Neural cell (in vitro differentiated cells): ENCODE data around the gene PAEP. TPM values are rescaled to one million over a fixed set of nuclear protein-coding genes. Genes with fewer than 3 reads are reported as not detected.

Experiments used
- H2AFZ ChIP-seq: fragments of 200-600, 300-800 bp; sonication (generic), shearing (Covaris generic); 2 replicates; pipeline ENCODE4 v1.6.0; 2014; ENCODE audit warnings: low read depth, mild to moderate bottlenecking, antibody characterized with exemption, low read length, moderate library complexity
- H3F3A ChIP-seq: fragments of 200-600 bp; shearing (Covaris generic); 2 replicates; pipeline ENCODE4 v1.6.1; 2016; ENCODE audit warnings: mild to moderate bottlenecking, moderate library complexity, mixed read lengths, antibody characterized with exemption, low read length; ENCODE audit not compliant: insufficient read depth, poor library complexity, severe bottlenecking
- H3K27ac ChIP-seq: fragments of 200-600, 300-800 bp; sonication (generic), shearing (Covaris generic); 2 replicates; pipeline ENCODE4 v1.5.1; 2014; ENCODE audit warnings: mild to moderate bottlenecking, low read length, moderate library complexity
- H3K27me3 ChIP-seq: fragments of 300-800, 200-600 bp; sonication (generic), shearing (Covaris generic); 2 replicates; pipeline ENCODE4 v1.6.0; 2014; ENCODE audit warnings: mild to moderate bottlenecking, low read depth, low read length, moderate library complexity; ENCODE audit not compliant: insufficient read depth
- H3K36me3 ChIP-seq: fragments of 300-800, 200-600 bp; sonication (generic), shearing (Covaris generic); 2 replicates; pipeline ENCODE4 v1.5.1; 2014; ENCODE audit warnings: mild to moderate bottlenecking, antibody characterized with exemption, low read length, moderate library complexity; ENCODE audit not compliant: insufficient read depth
- H3K4me2 ChIP-seq: fragments of 300-800, 200-600 bp; sonication (generic), shearing (Covaris generic); 2 replicates; pipeline ENCODE4 v1.6.0; 2014; ENCODE audit warnings: mild to moderate bottlenecking, low read length
- H3K4me3 ChIP-seq: fragments of 300-800, 200-600 bp; sonication (generic), shearing (Covaris generic); 2 replicates; pipeline ENCODE4 v1.5.1; 2014; ENCODE audit warnings: mild to moderate bottlenecking, low read length, moderate library complexity
- H3K79me2 ChIP-seq: fragments of 200-600 bp; shearing (Covaris generic); replicated peaks from 2 replicates; pipeline ENCODE4 v1.6.0; 2014; ENCODE audit warnings: mild to moderate bottlenecking, low read length, moderate library complexity; ENCODE audit not compliant: insufficient read depth
- H3K9ac ChIP-seq: fragments of 300-800, 200-600 bp; sonication (generic), shearing (Covaris generic); 2 replicates; pipeline ENCODE4 v1.6.1; 2016; ENCODE audit warnings: mild to moderate bottlenecking, low read length, mixed read lengths
- H3K9me2 ChIP-seq: fragments of 200-600 bp; shearing (Covaris generic); 2 replicates; pipeline ENCODE4 v1.6.1; 2016; ENCODE audit warnings: mild to moderate bottlenecking, low read length, mixed read lengths; ENCODE audit not compliant: insufficient read depth
- H3K9me3 ChIP-seq: fragments of 200-600, 300-800 bp; sonication (generic), shearing (Covaris generic); 2 replicates; pipeline ENCODE4 v1.6.1; 2016; ENCODE audit warnings: mild to moderate bottlenecking, mixed run types, low read length, moderate library complexity, mixed read lengths
- H4K20me1 ChIP-seq: fragments of 200-600 bp; shearing (Covaris generic); 2 replicates; pipeline ENCODE4 v1.6.1; 2016; ENCODE audit warnings: mild to moderate bottlenecking, mixed run types; ENCODE audit not compliant: insufficient read depth
- EP300 ChIP-seq: fragments of 450-650 bp; conservative IDR thresholded peaks from 2 replicates; pipeline ENCODE4 v1.6.1; 2014; ENCODE audit warnings: antibody characterized with exemption, mild to moderate bottlenecking, moderate library complexity; ENCODE audit not compliant: poor library complexity, severe bottlenecking
- EZH2 ChIP-seq: fragments of 200-600, 300-800 bp; shearing (Covaris generic), sonication (generic); IDR thresholded peaks from 2 replicates; pipeline ENCODE4 v1.6.1; 2014; ENCODE audit warnings: antibody characterized with exemption, low read length, borderline replicate concordance, mild to moderate bottlenecking; ENCODE audit not compliant: insufficient read depth, poor library complexity, severe bottlenecking
- MXI1 ChIP-seq: fragments of 450-650 bp; conservative IDR thresholded peaks from 2 replicates; pipeline ENCODE4 v1.6.1; 2014; ENCODE audit warnings: antibody characterized with exemption, mild to moderate bottlenecking; ENCODE audit not compliant: poor library complexity, severe bottlenecking
- POLR2AphosphoS5 ChIP-seq: IDR thresholded peaks from 2 replicates; pipeline ENCODE4 v1.6.1; 2012
- RAD21 ChIP-seq: fragments of 450-650 bp; conservative IDR thresholded peaks from 2 replicates; pipeline ENCODE4 v1.6.1; 2014; ENCODE audit warnings: antibody characterized with exemption, mild to moderate bottlenecking, moderate library complexity
- SMC3 ChIP-seq: fragments of 450-650 bp; conservative IDR thresholded peaks from 2 replicates; pipeline ENCODE4 v1.6.1; 2014; ENCODE audit warnings: antibody characterized with exemption, mild to moderate bottlenecking, moderate library complexity; ENCODE audit not compliant: poor library complexity
- TAF1 ChIP-seq: IDR thresholded peaks from 2 replicates; pipeline ENCODE4 v1.6.1; 2012; ENCODE audit warnings: low read depth
- polyA plus RNA-seq: library from polyadenylated mRNA; depleted of rRNA; stranded (reverse); fragments of >200 nt; gene quantifications from 2 replicates; pipeline ENCODE4 v1.2.3, GENCODE V29; 2014
- TF ChIP-seq, protein P1 (sequence below): IDR thresholded peaks from 2 replicates; pipeline ENCODE4 v1.6.1; 2012; ENCODE audit warnings: borderline replicate concordance
- TF ChIP-seq, protein P2 (sequence below): fragments of 450-650 bp; IDR thresholded peaks from 2 replicates; pipeline ENCODE4 v1.5.1; 2014; ENCODE audit warnings: antibody characterized with exemption, mild to moderate bottlenecking, moderate library complexity; ENCODE audit not compliant: poor library complexity, severe bottlenecking

PAEP gene
- polyA plus RNA-seq, 1 donor from 2014 or later = not detected

DNA sequence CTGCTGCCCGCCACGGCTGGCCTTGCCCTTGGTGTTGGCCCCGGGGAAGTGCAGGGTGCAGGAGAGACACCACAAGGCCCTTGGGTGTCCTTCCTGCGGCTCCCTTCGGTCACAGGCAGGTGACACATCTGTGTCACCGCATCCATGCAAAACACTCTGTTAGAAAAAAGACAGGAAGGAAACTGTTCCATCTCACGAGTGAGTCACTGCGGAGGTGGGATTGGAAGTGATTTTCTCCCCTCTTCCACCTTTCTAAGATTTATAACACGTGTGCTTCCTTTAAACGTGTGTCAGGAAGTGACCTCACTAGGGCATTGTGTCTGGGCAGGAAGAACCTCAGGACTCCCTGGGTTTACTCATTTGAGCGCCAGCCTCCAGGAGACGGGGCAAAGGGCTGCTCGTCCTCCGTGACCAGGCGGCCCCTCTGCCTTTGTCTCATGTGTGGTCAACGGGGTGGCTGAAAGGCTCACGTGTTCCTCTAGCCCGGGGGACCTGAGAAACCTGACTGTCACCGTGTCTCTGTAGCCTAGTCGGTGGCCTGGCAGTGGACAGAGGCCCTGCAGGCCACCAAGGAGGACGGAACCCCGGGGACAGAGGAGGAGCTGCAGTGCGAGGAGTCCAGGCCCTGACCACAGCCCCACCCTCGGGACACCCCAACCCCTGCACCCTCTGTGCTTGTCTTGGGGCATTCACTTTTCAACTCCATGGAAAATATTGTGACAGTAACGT is 45.3 kb upstream of the PAEP start:
- Histone ChIP-seq H3F3A (no peaks in the 10 kb centered on the region), H3K9ac (no peak overlapping the region), H3K27ac (no peak overlapping the region), H2AFZ (no peak overlapping the region), H3K36me3 (no peaks in the 10 kb centered on the region), H3K4me3 (no peak overlapping the region), H3K4me2 (no peak overlapping the region), H4K20me1 (no peaks in the 10 kb centered on the region), H3K9me2 (no peaks in the 10 kb centered on the region), H3K79me2 (no peaks in the 10 kb centered on the region), H3K27me3 (no peaks in the 10 kb centered on the region), H3K9me3 (no peaks in the 10 kb centered on the region)
- no peak for TF ChIP-seq EZH2
- TF ChIP-seq POLR2AphosphoS5 = no peak
- no peak for TF ChIP-seq SMC3
- TF ChIP-seq EP300 = no peak
- no peak for TF ChIP-seq MXI1

DNA sequence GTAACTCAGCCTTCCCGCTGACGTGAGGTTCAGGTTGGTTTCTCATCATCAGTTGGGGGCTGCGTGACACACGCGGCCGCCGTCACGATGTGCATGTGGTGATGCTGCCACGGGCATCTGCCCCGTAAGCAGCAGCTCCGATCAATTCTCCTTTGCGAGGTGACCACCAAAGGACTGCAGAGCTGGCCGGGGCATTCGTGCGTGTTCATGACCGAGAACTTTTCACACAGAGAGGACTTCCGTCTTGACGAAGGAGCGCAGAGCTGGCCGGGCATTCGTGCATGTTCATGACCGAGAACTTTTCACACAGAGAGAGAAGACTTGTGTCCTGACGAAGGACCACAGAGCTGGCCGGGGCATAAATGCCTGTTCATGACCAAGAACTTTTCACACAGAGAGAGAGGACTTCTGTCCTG is 44.1 kb upstream of the PAEP start:
- Histone ChIP-seq H3K9me3 (no peaks in the 10 kb centered on the region), H3K4me2 (no peak overlapping the region), H3K79me2 (no peaks in the 10 kb centered on the region), H3K4me3 (no peak overlapping the region), H4K20me1 (no peaks in the 10 kb centered on the region), H3K27me3 (no peaks in the 10 kb centered on the region), H2AFZ (no peak overlapping the region), H3K36me3 (no peaks in the 10 kb centered on the region), H3K9me2 (no peaks in the 10 kb centered on the region), H3K27ac (no peak overlapping the region), H3K9ac (no peak overlapping the region), H3F3A (no peaks in the 10 kb centered on the region)
- TF ChIP-seq SMC3 (no peak), TAF1 (no peak), RAD21 (no peak), EP300 (no peak), POLR2AphosphoS5 (no peak), MXI1 (no peak), EZH2 (no peak)
- TF ChIP-seq, protein P1, sequence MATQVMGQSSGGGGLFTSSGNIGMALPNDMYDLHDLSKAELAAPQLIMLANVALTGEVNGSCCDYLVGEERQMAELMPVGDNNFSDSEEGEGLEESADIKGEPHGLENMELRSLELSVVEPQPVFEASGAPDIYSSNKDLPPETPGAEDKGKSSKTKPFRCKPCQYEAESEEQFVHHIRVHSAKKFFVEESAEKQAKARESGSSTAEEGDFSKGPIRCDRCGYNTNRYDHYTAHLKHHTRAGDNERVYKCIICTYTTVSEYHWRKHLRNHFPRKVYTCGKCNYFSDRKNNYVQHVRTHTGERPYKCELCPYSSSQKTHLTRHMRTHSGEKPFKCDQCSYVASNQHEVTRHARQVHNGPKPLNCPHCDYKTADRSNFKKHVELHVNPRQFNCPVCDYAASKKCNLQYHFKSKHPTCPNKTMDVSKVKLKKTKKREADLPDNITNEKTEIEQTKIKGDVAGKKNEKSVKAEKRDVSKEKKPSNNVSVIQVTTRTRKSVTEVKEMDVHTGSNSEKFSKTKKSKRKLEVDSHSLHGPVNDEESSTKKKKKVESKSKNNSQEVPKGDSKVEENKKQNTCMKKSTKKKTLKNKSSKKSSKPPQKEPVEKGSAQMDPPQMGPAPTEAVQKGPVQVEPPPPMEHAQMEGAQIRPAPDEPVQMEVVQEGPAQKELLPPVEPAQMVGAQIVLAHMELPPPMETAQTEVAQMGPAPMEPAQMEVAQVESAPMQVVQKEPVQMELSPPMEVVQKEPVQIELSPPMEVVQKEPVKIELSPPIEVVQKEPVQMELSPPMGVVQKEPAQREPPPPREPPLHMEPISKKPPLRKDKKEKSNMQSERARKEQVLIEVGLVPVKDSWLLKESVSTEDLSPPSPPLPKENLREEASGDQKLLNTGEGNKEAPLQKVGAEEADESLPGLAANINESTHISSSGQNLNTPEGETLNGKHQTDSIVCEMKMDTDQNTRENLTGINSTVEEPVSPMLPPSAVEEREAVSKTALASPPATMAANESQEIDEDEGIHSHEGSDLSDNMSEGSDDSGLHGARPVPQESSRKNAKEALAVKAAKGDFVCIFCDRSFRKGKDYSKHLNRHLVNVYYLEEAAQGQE = no peak
- TF ChIP-seq, protein P2, sequence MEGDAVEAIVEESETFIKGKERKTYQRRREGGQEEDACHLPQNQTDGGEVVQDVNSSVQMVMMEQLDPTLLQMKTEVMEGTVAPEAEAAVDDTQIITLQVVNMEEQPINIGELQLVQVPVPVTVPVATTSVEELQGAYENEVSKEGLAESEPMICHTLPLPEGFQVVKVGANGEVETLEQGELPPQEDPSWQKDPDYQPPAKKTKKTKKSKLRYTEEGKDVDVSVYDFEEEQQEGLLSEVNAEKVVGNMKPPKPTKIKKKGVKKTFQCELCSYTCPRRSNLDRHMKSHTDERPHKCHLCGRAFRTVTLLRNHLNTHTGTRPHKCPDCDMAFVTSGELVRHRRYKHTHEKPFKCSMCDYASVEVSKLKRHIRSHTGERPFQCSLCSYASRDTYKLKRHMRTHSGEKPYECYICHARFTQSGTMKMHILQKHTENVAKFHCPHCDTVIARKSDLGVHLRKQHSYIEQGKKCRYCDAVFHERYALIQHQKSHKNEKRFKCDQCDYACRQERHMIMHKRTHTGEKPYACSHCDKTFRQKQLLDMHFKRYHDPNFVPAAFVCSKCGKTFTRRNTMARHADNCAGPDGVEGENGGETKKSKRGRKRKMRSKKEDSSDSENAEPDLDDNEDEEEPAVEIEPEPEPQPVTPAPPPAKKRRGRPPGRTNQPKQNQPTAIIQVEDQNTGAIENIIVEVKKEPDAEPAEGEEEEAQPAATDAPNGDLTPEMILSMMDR = no peak
